ENCODE measurements around the gene PICK1.

The PICK1 gene

DNA sequence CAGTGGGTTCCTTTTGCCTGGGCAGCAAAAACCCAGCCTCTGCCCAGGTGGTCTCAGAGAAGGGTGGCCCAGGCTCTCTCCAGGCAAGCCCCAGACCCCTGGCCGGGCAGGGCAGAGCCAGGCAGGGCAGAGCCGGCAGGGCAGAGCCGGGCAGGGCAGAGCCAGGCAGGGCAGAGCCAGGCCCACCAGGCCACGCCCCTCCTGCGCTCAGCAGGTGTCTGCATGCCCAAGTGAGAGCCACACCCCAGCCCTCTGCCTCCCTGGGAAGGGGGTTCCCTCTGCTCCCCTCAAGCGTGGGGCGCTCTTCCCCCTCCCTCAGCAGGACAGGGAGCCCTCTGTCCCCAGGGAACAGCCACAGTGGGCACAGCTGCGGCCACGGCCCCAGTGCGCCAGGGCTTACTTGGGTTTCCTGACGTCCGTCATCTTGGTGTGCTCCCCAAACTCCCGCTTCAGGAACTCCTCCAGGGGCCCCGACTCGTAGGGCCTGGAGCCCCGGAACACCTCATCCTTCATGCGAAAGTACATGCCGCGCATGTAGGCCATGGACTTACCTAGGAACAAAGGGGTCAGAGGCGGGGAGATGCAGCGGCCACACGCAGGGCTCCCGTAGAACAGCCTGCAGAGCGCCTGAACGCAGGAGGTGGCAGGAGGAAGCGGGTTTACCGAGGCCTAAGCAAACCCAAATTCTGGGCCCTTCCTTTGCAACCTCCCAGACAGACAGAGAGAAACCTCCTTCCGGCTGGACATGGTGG lies 63.3 kb downstream of the PICK1 start:
- no peak for DNase-seq

DNA sequence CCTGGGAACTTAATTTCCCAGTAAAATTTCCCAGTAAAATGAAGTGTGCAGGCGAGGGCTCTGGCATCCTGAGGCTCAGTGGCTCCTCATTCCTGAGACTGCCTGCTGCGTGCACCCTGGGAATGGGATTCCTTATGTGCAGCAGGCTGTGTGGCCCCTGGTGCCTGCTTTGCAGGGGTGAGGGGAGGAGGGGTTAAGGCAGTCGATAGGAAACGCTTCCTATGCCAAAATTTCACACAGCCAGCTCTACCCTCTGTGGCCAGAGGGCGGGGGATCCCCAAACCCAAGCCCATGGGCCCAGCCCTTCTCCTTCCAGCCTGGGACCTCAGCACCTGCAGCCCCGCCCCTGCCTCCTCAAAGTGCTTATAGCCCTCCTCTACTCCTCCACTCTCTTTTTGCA lies 65.4 kb downstream of the PICK1 start:
- peak; percentile 53 for DNase-seq

DNA sequence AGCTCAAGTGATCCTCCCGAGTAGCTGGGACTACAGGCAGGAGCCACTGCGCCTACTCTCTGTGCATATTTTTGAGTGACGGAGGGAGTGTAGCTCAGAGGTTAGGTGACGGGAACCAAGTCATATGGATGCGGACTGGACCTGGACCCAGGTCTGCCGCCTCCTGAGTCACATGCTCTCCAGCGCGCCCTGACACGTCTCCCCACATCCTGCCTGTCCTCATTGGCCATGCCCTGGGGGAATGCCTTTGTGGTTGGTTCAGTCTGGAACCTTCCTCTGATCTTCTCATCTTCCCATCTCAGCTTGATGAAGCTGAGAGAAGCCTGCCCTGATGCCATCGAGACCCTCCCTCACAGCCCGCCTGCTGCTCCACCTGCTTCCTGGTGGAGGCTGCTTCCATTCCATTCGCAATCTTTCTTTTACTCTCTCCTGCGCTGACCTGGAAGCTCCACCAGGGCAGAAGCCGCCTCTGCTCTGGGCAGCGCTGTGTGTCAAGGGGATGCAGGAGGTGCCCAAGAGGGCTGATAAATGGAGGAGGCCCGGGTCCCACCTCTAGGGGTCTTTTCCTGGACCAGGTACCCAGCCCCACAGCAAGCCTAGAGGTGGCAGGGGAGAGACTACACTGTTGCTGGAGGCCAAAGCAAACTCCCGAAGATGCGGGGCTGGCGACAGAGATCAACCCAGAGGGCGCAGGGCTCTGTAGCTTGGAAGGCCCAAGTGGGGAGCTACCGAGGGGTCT lies 67.2 kb downstream of the PICK1 start:
- DNase-seq, result no peak

DNA sequence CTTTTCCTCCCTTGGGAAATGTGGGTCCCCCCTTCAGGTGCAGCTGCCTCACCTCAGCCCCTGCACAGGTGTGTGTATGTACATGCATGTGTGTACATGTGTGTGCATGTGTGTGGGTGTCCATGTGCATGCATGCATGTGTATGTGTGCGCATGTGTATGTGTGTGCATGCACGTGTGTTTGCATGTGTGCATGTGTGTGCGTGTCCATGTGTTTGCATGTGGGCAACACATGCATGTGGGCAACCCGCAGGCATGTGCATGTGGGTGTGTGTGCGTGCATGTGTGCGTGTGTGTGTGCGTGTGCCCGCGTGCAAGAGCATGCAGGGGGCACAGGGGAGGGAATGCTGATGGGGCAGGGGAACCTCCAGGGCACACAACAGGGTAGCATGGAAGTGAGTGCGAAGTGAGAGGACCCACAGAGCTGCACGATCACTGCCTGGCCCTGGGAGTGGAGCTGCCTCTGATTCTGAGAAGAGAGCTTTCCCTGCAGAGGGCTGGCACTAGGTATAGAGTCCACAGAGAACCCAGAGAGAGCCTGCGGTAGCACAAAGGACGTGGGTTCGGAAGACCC lies 67.9 kb downstream of the PICK1 start:
- DNase-seq, result no peak
